GM10266 (cell line): ENCODE measurements around the gene FGG.

ENCODE experiments used
- DNase-seq: peaks from one replicate; pipeline ENCODE4 v3.0.0; 2012; ENCODE audit errors: extremely low spot score
- CTCF ChIP-seq: IDR thresholded peaks from 2 replicates; pipeline ENCODE4 v1.5.1; 2012; ENCODE audit warnings: mild to moderate bottlenecking, low read depth; ENCODE audit not compliant: control insufficient read depth, insufficient read depth; ENCODE audit errors: missing control alignments

FGG gene

DNA sequence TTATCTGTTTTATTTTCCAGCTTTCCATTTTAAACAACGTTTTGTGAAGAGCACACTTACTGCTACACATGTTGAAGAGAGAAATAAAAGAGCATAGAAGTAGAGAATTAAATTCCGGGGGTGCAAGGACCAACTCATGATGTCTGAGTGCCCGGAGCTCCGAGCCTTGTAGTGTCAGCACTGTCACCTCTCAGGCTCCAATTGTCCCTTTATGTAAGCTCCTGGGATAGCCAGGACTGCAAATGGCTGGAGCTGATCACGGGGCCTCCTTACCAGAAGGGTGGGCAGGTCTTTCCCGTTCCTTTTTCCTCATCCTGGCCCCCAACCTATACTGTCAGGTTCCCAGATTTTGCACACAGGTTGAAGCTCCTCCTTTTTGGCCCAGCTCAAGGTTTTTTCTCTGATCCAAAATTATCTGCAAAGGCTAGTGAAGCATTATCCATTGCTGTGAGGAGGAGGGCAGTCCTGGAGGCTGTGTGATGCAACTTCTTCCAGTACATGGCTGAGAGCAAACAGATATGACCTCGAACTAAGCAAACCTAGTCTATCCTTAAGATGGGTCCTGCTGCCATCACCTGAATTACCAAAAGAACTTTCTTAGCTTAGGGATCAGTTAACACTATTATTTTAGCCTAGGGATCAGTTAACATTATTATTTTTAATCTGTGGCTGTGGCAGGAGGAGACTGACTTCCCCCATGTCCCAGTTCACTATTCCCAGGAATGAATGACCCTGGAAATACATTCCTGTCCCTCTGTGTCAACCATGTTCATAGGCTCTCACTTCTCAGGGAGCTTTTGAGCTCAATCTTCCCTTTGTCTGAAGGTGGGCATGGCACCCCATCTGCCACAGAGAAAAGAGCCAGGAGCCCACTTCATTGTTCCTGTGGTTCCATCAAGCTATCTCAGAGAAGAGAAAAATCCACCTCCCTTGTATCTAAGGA lies at the start of gene FGG:
FGG (minus strand) TSS at position 185 of the 943 bp plus-strand sequence; CDS start at position 138, 47 bp downstream.
- DNase-seq, result no peak
- TF ChIP-seq CTCF, result no peak

- DNase-seq, result no peak
- no peak for TF ChIP-seq CTCF
Measured at GRCh38 chr4:154660052-154660451, 47.6 kb upstream of the FGG start.

DNA sequence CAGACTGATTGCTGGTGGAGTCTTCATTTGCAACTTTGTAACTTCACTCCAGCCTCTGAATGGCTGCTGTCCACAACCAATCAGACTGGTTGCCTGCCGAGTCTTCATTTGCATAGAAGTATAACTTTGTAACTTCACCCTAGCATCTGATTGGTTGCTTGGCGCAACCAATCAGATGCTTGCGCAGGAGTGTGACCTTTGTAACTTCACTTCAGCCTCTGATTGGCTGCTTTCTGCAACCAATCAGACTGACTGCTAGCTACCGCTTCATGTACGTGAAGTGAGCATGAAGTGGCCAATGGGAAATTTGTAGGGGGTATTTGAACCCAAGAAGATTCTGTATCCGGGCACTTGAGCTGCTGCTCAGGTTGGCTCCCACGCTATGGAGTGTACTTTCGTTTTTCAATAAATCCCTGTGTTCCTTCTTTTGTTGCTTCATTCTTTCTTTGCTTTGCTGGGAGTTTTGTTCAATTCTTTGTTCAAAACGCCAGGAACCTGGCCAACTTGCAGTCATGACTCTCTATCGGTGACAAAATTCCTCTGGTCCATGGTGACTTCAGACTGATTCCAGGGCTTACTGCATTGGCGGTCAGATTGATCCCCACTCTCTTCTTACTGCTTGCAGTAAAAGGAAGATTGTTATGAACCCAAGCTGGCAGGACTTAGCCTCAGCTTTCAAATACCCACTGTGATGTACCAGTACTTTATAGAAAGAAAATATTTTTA lies 46.4 kb upstream of the FGG start:
- DNase-seq, result no peak
- no peak for TF ChIP-seq CTCF

GRCh38 chr4:154643493-154643892 lies 31.0 kb upstream of the FGG start:
- no peak for TF ChIP-seq CTCF
- DNase-seq, result no peak

DNA sequence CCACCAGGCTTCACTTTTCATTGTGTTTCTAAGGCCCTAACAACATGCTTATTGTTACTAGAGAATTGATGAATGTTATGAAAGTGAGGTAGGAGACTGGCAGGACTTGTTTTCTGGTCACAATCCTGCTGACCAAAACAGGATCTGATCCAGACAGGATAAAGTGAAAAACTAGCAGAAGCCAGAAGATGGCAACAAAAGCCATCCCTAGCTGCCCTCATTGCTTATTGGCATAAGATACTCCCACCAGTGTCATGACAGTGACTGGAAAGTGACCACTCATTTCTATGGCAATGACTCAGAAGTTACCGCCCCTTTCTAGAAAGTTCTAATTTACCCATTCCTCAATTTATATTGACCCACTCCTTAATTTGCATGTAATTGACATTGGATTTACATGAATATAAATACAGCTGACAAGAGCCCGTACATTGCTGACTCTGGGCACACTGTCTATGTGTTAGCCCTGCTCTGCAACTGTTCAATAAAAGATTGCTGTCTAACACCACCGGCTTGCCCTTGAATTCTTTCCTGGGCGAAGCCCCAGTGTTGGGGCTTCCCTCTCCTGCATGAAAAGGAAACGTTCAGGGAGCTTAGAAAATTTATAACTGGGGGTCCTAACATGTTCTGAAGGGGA lies 30.0 kb upstream of the FGG start:
- no peak for DNase-seq
- no peak for TF ChIP-seq CTCF

DNA sequence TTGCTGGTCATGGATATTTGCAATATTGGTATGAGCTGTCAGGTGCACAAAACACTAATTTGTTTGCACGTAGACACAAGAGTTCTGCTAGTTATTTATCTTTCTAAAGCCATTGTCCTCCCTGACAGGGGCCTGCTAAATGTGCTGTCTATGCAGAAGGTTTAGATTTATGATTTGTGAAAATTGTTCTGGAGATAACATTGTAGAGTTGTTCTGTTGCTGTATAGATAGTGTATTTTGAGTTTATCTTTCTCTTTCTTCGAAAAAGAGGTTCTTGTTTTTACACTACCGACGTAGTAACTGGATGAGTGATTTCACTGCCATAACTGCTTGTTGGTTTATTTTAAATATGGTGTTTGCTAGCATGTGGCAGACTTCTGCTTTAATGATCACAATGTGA lies 28.5 kb upstream of the FGG start:
- TF ChIP-seq CTCF, result no peak
- DNase-seq, result no peak
